Endothelial cell (in vitro differentiated cells): Measurements from ENCODE around the gene NIFK. TPM values are rescaled to one million over a fixed set of nuclear protein-coding genes. Genes with fewer than 3 reads are reported as not detected.

Source experiments
- DNase-seq: peaks from one replicate; pipeline ENCODE4 v3.0.0; 2021; ENCODE audit warnings: low spot score
- H3K27ac Mint-ChIP-seq: one replicate; pipeline ENCODE4 v1.8.0; 2021; ENCODE audit warnings: mixed read lengths, inconsistent platforms; ENCODE audit not compliant: unreplicated experiment
- H3K27me3 Mint-ChIP-seq: one replicate; pipeline ENCODE4 v1.8.0; 2021; ENCODE audit warnings: mild to moderate bottlenecking, moderate library complexity, mixed read lengths, inconsistent platforms; ENCODE audit not compliant: unreplicated experiment
- H3K36me3 Mint-ChIP-seq: one replicate; pipeline ENCODE4 v1.8.0; 2021; ENCODE audit warnings: mild to moderate bottlenecking, low read depth, mixed read lengths, inconsistent platforms; ENCODE audit not compliant: unreplicated experiment
- H3K4me1 Mint-ChIP-seq: one replicate; pipeline ENCODE4 v1.8.0; 2021; ENCODE audit warnings: mild to moderate bottlenecking, mixed read lengths, inconsistent platforms; ENCODE audit not compliant: unreplicated experiment
- H3K4me3 Mint-ChIP-seq: one replicate; pipeline ENCODE4 v1.8.0; 2021; ENCODE audit warnings: mild to moderate bottlenecking, mixed read lengths, inconsistent platforms; ENCODE audit not compliant: unreplicated experiment
- H3K9me3 Mint-ChIP-seq: one replicate; pipeline ENCODE4 v1.8.0; 2021; ENCODE audit warnings: mixed read lengths, inconsistent platforms; ENCODE audit not compliant: unreplicated experiment
- total RNA-seq: library from RNA; stranded (reverse); fragmentation: NEBNext Ultra II Directional; extraction: Animal tissue kit (Norgen Biotek cat#: 25700); gene quantifications from one replicate; pipeline ENCODE4 v1.2.1, GENCODE V29; 2021; ENCODE audit not compliant: unreplicated experiment
- TF ChIP-seq, protein P1 (sequence below): fragments of 200-600 bp; sonication (generic); IDR thresholded peaks from one replicate; pipeline ENCODE4 v1.5.0; 2021; ENCODE audit warnings: antibody characterized with exemption; ENCODE audit not compliant: unreplicated experiment

The NIFK gene
- total RNA-seq, 1 donor from 2014 or later, result 153 TPM

DNA sequence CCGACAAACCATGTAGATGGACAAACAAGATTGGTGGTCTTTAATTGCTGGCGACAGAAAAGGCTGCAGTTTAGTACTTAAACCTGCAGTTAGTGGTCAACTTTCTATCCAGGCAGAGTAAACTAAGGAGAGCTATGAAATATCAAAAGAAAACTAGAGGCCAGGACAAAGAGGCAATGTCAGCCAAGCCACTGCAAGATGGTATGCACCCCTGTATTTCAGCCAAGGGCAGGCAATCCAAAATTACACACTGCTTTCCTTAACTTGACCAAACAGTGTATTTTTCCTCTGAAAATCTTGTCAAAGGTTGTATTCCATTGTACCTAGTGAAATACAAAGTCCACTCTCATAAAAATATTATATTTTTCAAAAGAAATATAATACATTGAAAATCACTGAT lies 9.3 kb downstream of the NIFK start:
- H3K4me1 Mint-ChIP-seq, result peaks cover 18% of the 10 kb centered on the region
- no peaks in the 10 kb centered on the region for H3K27me3 Mint-ChIP-seq
- no peaks in the 10 kb centered on the region for H3K9me3 Mint-ChIP-seq
- TF ChIP-seq, protein P1, sequence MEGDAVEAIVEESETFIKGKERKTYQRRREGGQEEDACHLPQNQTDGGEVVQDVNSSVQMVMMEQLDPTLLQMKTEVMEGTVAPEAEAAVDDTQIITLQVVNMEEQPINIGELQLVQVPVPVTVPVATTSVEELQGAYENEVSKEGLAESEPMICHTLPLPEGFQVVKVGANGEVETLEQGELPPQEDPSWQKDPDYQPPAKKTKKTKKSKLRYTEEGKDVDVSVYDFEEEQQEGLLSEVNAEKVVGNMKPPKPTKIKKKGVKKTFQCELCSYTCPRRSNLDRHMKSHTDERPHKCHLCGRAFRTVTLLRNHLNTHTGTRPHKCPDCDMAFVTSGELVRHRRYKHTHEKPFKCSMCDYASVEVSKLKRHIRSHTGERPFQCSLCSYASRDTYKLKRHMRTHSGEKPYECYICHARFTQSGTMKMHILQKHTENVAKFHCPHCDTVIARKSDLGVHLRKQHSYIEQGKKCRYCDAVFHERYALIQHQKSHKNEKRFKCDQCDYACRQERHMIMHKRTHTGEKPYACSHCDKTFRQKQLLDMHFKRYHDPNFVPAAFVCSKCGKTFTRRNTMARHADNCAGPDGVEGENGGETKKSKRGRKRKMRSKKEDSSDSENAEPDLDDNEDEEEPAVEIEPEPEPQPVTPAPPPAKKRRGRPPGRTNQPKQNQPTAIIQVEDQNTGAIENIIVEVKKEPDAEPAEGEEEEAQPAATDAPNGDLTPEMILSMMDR, result no peak
- H3K27ac Mint-ChIP-seq, result no peak overlapping the region
- H3K36me3 Mint-ChIP-seq, result peaks cover 33% of the 10 kb centered on the region
- DNase-seq, result no peak
- H3K4me3 Mint-ChIP-seq, result no peak overlapping the region

- Mint-ChIP-seq H3K27ac (no peak overlapping the region), H3K4me1 (peaks cover under 1% of the 10 kb centered on the region), H3K36me3 (peaks cover 12% of the 10 kb centered on the region), H3K9me3 (no peaks in the 10 kb centered on the region), H3K27me3 (no peaks in the 10 kb centered on the region), H3K4me3 (no peak overlapping the region)
- TF ChIP-seq, protein P1, result no peak
- no peak for DNase-seq
These were observed 13.4 kb downstream of the NIFK start for GRCh38 chr2:121723316-121723715.

DNA sequence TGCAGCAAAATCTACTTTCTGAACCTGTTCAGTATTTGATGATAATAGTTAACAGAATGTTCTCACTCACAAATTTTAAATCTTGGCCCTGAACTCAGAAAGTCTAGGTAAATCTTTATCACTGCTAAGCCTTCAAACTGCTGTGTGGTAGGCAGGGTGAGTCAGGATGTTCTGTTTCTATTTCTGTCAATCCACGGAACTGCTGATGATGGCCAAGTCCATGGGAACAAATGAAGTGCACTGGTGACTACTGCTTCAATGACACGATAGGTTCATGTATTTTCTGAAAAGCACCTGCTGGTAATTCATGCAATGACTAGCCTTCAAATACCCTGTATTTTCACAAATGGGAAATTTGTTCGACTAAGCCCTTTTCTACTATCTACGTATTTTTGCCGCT lies 14.2 kb downstream of the NIFK start:
- DNase-seq, result no peak
- no peak overlapping the region for H3K27ac Mint-ChIP-seq
- TF ChIP-seq, protein P1, result no peak
- H3K4me3 Mint-ChIP-seq, result no peak overlapping the region
- peaks cover 7% of the 10 kb centered on the region for H3K36me3 Mint-ChIP-seq
- H3K4me1 Mint-ChIP-seq, result no peaks in the 10 kb centered on the region
- H3K27me3 Mint-ChIP-seq, result no peaks in the 10 kb centered on the region
- H3K9me3 Mint-ChIP-seq, result no peaks in the 10 kb centered on the region

GRCh38 chr2:121721926-121722325 lies 14.7 kb downstream of the NIFK start:
- H3K27ac Mint-ChIP-seq, result no peak overlapping the region

DNA sequence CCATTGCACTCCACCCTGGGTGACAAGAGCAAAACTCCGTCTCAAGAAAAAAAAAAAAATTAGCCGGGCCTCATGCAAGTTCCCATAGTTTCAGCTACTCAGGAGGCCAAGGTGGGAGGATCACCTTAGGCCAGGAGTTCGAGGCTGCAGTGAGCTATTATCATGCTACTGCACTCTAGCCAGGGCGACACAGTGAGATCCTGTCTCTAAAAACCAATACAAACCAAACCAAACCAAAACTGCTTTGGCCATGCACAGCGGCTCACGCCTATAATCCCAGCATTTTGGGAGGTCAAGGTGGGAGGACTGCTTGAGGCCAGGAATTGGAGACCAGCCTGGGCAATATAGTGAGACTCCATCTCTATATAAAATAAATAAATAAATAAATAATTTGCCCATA lies 19.1 kb downstream of the NIFK start:
- no peaks in the 10 kb centered on the region for H3K27me3 Mint-ChIP-seq
- TF ChIP-seq, protein P1, result no peak
- no peak overlapping the region for H3K4me3 Mint-ChIP-seq
- DNase-seq, result no peak
- H3K4me1 Mint-ChIP-seq, result peaks cover 5% of the 10 kb centered on the region
- H3K27ac Mint-ChIP-seq, result no peak overlapping the region
- H3K36me3 Mint-ChIP-seq, result peaks cover 4% of the 10 kb centered on the region
- no peaks in the 10 kb centered on the region for H3K9me3 Mint-ChIP-seq

More at GRCh38 chr2:121721926-121722325, 14.7 kb downstream of the NIFK start:
- no peaks in the 10 kb centered on the region for H3K4me1 Mint-ChIP-seq
- H3K36me3 Mint-ChIP-seq, result peaks cover 1% of the 10 kb centered on the region
- H3K9me3 Mint-ChIP-seq, result no peaks in the 10 kb centered on the region
- no peak overlapping the region for H3K4me3 Mint-ChIP-seq
- TF ChIP-seq, protein P1, result no peak
- DNase-seq, result no peak
- no peaks in the 10 kb centered on the region for H3K27me3 Mint-ChIP-seq
